HL-60/S4 treated with retinoic acid at 250 ng/mL for 4 days and 3 days (cell line): Measurements from ENCODE around the gene ATG9B.

Experiments
- in situ Hi-C: fragments of 300-500 bp; cut with MboI; formaldehyde crosslinking; loops from 2 replicates; pipeline ENCODE4 v1.7.0; 2022; ENCODE audit warnings: low sequenced_read_pairs

ATG9B gene

GRCh38 chr7:150968734-150969372, 55.4 kb downstream of the ATG9B start:
- in situ Hi-C loops: no loop called here

GRCh38 chr7:150968056-150968733, 56.1 kb downstream of the ATG9B start:
- in situ Hi-C loops: no loop called here

GRCh38 chr7:150967349-150967748, 56.9 kb downstream of the ATG9B start:
- in situ Hi-C loops: no loop called here

GRCh38 chr7:150966002-150966401, 58.3 kb downstream of the ATG9B start:
- in situ Hi-C loops: no loop called here

- in situ Hi-C loops: no loop called here
These were observed 58.9 kb downstream of the ATG9B start for GRCh38 chr7:150965273-150965830.
